ENCODE results near the gene CCDC102A.

The CCDC102A gene

DNA sequence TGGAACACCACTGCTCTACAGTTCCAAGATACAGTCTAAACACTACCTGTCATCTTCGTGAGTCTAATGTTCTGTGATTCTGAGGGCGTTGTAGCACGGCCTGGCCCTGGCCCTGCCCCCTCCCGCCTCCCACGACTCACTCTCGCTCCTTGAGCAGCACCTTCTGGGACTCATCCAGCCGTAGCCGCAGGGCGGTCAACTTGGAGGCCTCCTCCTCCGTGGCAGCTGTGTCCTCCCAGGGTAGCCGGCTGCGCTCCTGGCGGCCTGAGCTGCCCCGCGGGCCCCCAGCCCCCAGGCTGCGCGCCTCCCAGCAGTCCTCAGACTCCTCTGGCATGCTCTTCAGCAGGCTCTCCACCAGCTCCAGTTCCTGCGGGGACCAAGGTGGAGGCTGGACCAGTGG lies 10.6 kb downstream of the CCDC102A start:
- H3K27ac Mint-ChIP-seq: peak overlapping the region; percentile 65
- no peak for ATAC-seq

DNA sequence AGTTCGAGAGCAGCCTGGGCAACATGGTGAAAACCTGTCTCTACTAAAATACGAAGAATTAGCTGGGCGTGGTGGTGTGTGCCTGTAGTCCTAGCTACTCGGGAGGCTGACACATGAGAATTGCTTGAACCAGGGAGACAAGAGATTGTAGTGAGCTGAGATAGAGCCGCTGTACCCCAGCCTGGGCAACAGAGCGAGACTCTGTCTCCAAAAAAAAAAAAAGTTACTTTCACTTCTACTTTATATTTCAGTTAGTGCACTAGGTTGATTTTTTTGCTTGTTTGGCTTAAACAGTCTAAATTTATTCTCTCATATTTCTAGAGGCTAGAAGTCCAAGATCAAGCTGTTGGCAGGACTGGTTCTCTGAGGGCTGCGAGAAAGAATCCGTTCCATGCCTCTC lies 13.4 kb downstream of the CCDC102A start:
- Mint-ChIP-seq H3K4me3 (peak overlapping the region; percentile 49), H3K4me1 (peaks cover 35% of the 10 kb centered on the region), H3K27me3 (no peaks in the 10 kb centered on the region), H3K27ac (peak overlapping the region; percentile 81), H3K9me3 (no peaks in the 10 kb centered on the region), H3K36me3 (peaks cover 23% of the 10 kb centered on the region)
- ATAC-seq: peak; percentile 77

More for the DNA sequence above, 10.6 kb downstream of the CCDC102A start:
- Mint-ChIP-seq H3K36me3 (peaks cover 20% of the 10 kb centered on the region), H3K4me3 (no peak overlapping the region), H3K9me3 (no peaks in the 10 kb centered on the region), H3K27me3 (no peaks in the 10 kb centered on the region), H3K4me1 (peaks cover 43% of the 10 kb centered on the region)

DNA sequence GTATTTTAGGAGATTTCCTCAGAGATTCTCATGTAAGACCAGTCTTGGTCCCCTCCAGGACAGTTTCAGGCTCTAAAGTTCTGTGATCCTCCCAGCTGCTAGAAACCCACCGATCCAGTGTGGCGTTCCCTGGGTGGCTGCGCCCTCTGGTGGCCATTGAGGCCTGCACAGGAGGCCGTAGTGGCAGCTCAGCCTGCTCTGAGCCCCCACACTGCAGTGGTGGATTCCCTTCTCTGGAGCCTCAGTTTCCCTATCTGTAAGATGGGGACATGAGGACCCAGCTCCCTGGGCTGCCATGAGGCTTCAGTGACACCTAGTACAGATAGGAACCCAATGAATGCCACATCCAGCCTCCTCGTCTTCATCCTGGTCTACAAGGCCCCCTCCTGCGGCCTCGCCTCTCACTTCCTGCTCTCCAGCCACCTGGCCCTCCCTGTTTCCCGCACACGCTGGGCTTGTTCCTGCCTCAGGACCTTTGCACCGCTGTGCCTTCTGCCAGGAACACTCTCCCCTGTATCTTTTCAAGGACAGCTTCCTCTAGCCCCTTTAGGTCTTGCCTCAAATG lies 16.5 kb downstream of the CCDC102A start:
- Mint-ChIP-seq H3K36me3 (peaks cover 37% of the 10 kb centered on the region), H3K27ac (peak overlapping the region; percentile 6), H3K9me3 (no peaks in the 10 kb centered on the region), H3K4me3 (no peak overlapping the region), H3K27me3 (no peaks in the 10 kb centered on the region), H3K4me1 (peaks cover 31% of the 10 kb centered on the region)
- ATAC-seq: peak; percentile 85

DNA sequence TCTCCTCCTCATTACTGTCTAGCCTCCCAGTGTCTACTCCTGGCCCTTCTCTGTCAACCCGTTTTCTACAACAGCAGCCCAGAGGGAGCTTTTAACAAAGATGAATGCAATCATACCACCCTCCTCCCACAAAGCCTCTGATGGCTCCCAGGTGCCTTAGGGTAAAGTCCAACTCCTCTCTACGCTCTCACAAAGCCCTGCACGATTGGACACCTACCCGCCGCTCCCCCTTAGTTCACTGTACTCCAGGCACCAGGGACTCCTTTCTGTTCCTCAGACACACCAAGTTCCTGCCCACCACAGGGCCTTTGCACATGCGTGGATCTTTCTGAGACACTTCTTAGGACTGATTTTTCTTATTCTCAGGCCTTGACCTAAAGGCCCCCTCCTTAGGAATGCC lies 17.4 kb downstream of the CCDC102A start:
- Mint-ChIP-seq H3K4me3 (no peak overlapping the region), H3K36me3 (peaks cover 41% of the 10 kb centered on the region), H3K27ac (no peak overlapping the region), H3K27me3 (no peaks in the 10 kb centered on the region), H3K9me3 (no peaks in the 10 kb centered on the region), H3K4me1 (peaks cover 31% of the 10 kb centered on the region)
- ATAC-seq: no peak

DNA sequence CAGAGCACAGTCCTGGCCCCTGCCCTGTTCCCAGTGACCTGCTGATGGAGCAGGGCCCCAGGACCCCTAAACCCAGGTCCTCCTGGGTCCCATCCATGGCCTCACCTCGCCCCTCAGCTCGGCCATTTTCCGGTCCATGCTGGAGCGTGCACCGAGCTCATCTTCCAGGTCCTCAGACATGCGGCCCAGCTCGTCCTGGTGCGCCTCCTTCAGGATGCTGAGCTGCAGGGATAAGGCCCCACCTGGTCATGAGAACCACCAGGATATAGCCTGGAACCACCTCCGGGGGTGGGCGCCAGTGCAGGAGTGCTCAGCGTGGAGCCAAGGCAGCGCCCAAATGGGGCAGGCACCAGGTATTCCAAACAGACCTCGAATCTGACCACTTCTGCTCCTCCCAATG lies 17.9 kb downstream of the CCDC102A start:
- Mint-ChIP-seq H3K27me3 (no peaks in the 10 kb centered on the region), H3K27ac (no peak overlapping the region), H3K9me3 (no peaks in the 10 kb centered on the region), H3K4me1 (peaks cover 27% of the 10 kb centered on the region), H3K4me3 (no peak overlapping the region), H3K36me3 (peaks cover 43% of the 10 kb centered on the region)
- no peak for ATAC-seq

DNA sequence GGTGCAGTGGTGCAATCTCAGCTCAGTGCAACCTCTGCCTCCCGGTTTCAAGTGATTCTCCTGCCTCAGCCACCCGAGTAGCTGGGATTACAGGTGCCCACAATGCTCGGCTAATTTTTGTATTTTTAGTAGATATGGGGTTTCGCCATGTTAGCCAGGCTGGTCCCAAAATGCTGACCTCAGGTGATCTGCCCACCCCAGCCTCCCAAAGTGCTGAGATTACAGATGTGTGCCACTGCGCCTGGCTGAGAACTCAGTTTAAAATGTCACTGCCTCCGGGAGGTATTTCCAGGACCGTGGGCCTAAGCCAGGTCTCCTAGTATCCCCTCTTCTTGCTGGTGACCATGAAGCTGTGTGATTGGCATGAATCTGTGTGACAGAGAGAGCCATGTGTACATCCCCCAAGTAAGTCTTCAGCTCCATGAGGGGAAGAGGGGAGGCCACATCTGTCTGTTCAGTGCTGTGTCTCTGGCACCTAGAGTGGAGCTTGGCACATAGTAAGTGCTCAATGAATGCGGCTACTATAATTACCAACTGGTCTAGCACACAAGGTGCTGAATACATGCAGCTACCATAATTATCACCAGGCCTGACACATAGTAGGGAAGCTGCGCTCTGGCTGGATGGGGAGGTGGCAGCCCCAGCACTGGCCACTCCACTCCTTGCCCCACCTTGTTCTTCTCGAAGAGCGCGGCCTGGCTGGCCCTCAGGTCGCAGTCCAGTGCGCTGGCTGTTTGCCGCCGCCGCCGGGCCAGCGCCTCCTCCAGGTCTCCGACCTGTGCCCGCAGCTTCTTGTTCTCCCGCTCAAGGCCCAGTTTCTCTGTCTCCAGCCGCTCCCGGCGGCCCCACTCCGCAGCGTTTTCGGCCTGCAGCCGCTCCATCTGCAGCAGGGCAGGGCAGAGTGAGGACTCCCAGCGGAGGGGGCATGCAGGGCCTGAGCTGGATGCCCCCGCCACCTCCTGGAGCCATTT lies 18.7 kb downstream of the CCDC102A start:
- H3K27ac Mint-ChIP-seq: no peak overlapping the region

DNA sequence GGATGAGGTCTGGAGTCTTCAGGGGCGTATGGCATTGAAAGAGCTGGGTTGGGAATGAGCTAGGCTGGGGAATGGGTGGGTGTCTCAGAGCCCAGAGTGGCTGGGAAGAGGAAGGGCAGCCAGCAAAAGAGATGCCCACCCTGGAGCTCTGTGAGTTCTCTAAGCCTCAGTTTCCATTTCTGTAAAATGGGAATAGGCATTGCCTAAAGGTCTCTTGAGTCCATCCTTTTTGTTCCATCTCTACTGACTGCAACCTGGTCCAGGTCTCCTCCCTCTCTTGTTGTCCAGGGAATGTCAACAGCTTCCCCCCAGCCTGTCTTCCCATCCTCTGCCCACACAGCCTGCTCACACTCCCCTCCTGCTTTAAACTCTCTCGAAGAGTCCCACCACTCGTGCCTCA lies 19.6 kb downstream of the CCDC102A start:
- peaks cover 9% of the 10 kb centered on the region for H3K4me1 Mint-ChIP-seq
- H3K27me3 Mint-ChIP-seq: no peaks in the 10 kb centered on the region
- peaks cover 55% of the 10 kb centered on the region for H3K36me3 Mint-ChIP-seq
- ATAC-seq: no peak
- H3K27ac Mint-ChIP-seq: no peak overlapping the region
- no peaks in the 10 kb centered on the region for H3K9me3 Mint-ChIP-seq
- no peak overlapping the region for H3K4me3 Mint-ChIP-seq

More for the DNA sequence above, 18.7 kb downstream of the CCDC102A start:
- H3K9me3 Mint-ChIP-seq: no peaks in the 10 kb centered on the region
- peaks cover 18% of the 10 kb centered on the region for H3K4me1 Mint-ChIP-seq
- H3K27me3 Mint-ChIP-seq: no peaks in the 10 kb centered on the region
- H3K36me3 Mint-ChIP-seq: peaks cover 48% of the 10 kb centered on the region
- H3K4me3 Mint-ChIP-seq: no peak overlapping the region
- ATAC-seq: no peak

DNA sequence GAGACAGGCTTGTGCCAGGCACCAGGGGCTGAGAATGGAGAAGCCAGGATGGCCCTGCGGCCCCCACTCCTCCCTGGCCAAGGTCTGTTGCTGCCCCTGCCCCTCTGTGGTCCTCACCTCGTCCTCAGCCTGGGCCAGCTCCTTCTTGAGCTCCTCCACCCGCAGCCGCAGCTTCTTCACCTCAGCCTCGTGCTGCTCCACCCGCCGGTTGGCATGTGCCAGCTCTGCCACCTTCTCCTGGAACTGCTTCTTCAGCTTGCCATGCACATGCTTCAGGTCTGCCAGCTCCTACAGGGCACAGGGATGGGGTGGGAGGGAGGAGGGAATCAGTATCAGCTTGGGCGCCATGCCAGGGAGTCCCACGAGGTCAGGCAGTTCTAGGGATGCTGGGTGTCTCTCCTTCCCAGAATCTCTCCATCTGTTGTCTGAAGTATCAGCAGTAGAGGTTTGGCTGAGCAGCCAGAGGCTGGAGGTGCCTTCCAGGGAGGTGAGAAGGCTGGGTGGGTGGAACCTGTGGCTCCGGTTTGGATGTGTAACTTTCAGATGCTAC lies 20.1 kb downstream of the CCDC102A start:
- Mint-ChIP-seq H3K9me3 (no peaks in the 10 kb centered on the region), H3K4me1 (peaks cover 8% of the 10 kb centered on the region), H3K36me3 (peaks cover 58% of the 10 kb centered on the region), H3K4me3 (no peak overlapping the region), H3K27me3 (no peaks in the 10 kb centered on the region), H3K27ac (no peak overlapping the region)
- no peak for ATAC-seq

DNA sequence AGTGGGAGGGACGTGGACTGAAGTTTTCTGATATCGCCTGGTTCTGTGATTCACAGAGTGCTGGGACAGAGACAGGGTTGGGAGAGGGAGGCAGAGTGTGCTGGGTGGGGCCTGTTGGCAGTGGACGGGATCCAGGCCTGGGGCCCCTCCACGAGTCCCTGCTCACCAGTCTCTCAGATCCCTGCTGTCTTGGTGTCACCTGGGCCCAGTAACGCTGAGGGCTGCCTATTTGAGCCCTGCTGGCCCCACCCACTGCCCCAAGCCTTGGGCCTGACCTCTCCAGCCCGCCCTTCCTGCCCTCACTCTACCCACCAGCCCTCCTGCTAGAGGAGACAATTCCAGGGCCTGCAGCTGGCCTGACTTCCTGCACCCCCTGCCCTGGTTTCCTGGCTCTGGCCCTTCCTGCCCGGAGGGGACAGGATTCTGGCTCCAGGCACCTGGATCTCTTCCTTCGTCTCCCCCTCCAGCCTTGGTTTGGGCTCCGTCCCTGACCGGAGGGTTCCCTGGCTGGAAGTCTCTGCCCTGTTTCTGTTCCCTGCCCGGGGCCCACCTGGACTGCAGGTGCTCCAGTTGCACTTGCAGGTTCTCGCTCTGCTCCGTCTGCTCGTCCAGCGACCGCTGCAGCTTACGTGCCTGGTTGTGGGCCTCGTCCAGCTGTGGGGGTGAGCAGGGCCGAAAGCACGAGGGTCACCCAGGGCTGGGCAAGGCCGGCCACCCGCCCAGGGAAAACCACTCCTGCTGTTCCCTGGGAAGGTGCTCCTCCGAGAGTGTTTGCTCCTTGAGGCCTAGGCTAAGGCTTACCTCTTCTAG lies 21.4 kb downstream of the CCDC102A start:
- Mint-ChIP-seq H3K9me3 (no peaks in the 10 kb centered on the region), H3K4me1 (peaks cover 3% of the 10 kb centered on the region), H3K27ac (no peak overlapping the region), H3K36me3 (peaks cover 52% of the 10 kb centered on the region), H3K4me3 (no peak overlapping the region), H3K27me3 (no peaks in the 10 kb centered on the region)
- ATAC-seq: no peak

DNA sequence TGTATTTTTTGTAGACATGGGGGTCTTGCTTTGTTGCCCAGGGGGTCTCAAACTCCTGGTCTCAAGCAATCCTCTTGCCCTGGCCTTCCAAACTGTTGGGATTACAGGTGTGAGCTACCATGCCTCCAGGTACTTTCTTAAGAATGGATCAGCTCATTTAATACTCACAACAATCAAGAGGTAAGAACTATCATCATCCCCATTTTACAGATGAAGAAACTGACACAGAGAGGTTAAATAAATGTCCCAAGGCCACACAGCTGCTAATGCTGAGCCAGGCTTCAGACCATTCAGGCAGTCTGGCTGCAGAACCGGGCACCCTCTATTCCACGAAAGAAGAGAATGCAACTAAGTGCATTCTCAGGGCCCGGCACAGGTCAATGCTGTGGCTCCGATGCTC lies 22.0 kb downstream of the CCDC102A start:
- no peak for ATAC-seq
- Mint-ChIP-seq H3K4me1 (no peaks in the 10 kb centered on the region), H3K27me3 (no peaks in the 10 kb centered on the region), H3K9me3 (no peaks in the 10 kb centered on the region), H3K27ac (no peak overlapping the region), H3K36me3 (peaks cover 52% of the 10 kb centered on the region), H3K4me3 (no peak overlapping the region)

DNA sequence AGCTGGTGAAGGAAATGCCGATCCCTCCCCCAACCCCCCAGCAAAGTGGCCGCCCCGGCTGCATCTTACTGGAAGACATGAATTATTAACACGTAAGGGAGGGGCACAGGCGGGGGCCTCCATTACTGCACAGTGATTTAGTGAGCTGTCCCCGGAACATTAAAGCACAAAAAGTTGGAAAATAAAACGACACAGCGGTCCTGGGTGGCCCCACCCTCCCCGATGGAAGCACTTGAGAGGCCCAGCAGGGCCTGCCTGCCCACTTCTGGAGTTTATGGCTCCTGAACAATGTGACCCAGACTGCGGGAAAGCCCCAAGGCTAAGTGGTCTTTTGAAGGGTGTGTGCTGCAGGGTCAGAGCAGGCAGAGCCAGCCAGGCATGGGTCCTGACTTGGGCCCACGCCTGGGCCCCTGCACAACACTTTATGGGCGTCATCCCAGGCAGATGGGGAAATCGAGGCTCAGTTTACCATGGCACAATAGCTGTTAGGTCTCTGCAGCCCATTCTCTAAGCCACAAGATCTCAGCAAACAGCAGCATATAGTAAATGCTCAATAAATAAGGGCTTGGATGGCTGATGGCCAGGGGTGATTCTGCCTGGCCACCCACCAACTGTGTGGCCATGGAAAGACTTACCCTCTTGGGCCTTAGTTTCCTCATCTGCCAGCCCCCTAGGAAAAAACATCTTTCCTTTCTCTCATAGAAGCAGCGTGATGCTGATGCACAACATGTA lies 22.8 kb downstream of the CCDC102A start:
- Mint-ChIP-seq H3K4me3 (no peak overlapping the region), H3K27ac (no peak overlapping the region), H3K27me3 (peaks cover 7% of the 10 kb centered on the region), H3K4me1 (no peaks in the 10 kb centered on the region), H3K36me3 (peaks cover 45% of the 10 kb centered on the region), H3K9me3 (no peaks in the 10 kb centered on the region)
- peak; percentile 13 for ATAC-seq

DNA sequence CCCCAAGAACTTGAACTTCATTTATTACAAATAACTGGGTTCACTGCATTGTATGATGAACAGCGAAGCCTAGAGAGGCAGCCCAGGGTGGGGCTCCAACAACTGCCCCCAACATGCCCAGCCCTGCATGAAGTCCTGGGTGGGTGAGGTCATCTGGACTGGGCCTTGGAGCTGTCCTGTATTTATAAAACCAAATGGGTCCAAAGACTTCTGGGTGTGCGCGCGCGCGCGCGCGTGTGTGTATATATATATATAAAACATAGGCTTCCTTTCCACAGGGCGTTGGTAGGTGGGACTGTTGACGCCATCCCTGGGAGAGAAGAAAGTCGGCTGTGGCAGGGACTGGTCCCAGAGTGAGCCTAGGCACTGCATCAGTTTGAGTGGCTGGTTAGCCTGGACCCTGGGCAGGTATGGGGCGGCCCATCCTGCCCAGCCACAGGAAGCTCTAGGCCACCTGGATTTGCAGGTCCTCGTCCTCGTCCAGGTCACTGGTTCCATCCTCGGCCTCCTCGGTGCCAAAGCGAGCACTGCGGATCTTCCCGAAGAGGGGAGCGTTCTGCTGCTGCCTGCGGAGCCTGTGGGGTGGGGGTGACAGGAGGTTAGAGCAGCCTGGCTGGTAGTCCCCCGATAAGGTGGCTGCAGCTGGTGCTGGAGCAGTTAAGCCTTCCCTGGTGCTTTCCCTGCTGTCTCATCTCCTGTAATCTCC lies 23.9 kb downstream of the CCDC102A start:
- Mint-ChIP-seq H3K9me3 (no peaks in the 10 kb centered on the region), H3K27ac (no peak overlapping the region), H3K4me1 (no peaks in the 10 kb centered on the region)

DNA sequence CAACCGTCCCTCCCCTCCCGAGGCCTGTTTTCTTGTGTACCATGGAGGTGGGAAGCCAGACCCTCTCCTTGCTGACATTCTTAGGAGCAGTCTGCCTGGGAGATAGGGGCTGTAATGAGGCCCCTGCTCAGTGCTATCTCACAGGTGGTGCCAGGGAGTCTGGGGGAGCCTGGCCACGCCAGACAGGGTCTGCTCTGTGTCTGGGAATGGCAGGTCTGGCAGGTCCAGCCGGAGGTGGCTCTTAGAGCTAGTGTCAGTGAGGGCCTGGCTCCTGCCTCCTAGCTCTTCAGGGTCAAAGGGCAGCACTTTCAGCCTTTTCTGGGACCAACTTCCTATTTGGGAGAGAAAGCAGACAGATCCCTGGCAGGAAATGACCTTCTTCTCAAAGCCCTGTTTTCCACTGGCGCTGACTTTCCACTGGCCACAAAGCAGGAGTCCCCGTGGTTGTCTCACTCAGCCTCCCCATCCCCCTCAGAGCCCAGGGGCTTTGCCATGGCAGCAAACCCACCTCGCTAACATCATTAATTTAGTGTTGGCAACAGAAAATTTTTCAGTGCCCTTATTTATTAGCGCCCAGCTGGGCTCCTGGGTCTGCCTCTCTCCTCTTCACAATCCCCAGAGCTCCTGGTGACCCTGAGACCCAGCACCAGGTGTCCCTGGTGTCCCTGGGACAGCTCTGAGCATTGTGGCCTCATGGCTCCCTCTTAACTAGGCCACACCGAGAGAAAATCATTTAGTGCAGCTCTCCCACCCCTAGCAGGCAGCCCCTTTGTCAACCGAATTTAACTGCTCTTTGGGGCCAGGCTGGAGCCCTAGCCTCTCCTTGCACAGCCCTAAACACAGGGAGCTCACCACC lies 26.1 kb downstream of the CCDC102A start:
- Mint-ChIP-seq H3K4me1 (no peaks in the 10 kb centered on the region), H3K9me3 (no peaks in the 10 kb centered on the region), H3K27ac (no peak overlapping the region), H3K27me3 (peaks cover 35% of the 10 kb centered on the region), H3K4me3 (no peak overlapping the region), H3K36me3 (peaks cover 25% of the 10 kb centered on the region)
- no peak for ATAC-seq

More for the DNA sequence above, 23.9 kb downstream of the CCDC102A start:
- ATAC-seq: no peak
- Mint-ChIP-seq H3K4me3 (no peak overlapping the region), H3K36me3 (peaks cover 45% of the 10 kb centered on the region), H3K27me3 (peaks cover 17% of the 10 kb centered on the region)

Data from stimulated activated memory B cell treated with anti-CD40 and anti-IgM and Interleukin-4, amounts not matched to agents 10 μg/mL and 1 μg/mL and 100 μg/mL, for 72 hours (primary cell).